GM19238 (cell line): Measurements from ENCODE around the gene STXBP5L.
"Not testable (repeated sequence)": the region's sequence is repeated elsewhere in the genome, so short reads cannot be mapped to it uniquely, and the experiment has no call there.

Source experiments
- DNase-seq: peaks from one replicate; pipeline ENCODE4 v3.0.0; 2011; ENCODE audit warnings: low spot score; ENCODE audit not compliant: insufficient read length

The STXBP5L gene

GRCh38 chr3:120908030-120908794 lies at the start of gene STXBP5L:
TSS of gene STXBP5L (plus strand) at chr3:120908205. CDS start at chr3:120909579, 1,374 bp downstream.
- DNase-seq = peak; percentile 16

GRCh38 chr3:120858521-120858920 lies 49.5 kb upstream of the STXBP5L start:
- no peak for DNase-seq

GRCh38 chr3:120864541-120864940 lies 43.5 kb upstream of the STXBP5L start:
- no peak for DNase-seq

GRCh38 chr3:120875507-120875906 lies 32.5 kb upstream of the STXBP5L start:
- DNase-seq = no peak

GRCh38 chr3:120875989-120876388 lies 32.0 kb upstream of the STXBP5L start:
- no peak for DNase-seq

- no peak for DNase-seq
Measured at GRCh38 chr3:120879411-120879810, 28.6 kb upstream of the STXBP5L start.

GRCh38 chr3:120892921-120893320 lies 15.1 kb upstream of the STXBP5L start:
- no peak for DNase-seq

- DNase-seq = no peak
Measured at GRCh38 chr3:120894316-120895057, 13.5 kb upstream of the STXBP5L start.

GRCh38 chr3:120901716-120902115 lies 6.3 kb upstream of the STXBP5L start:
- DNase-seq = not testable (repeated sequence)

- DNase-seq = no peak
Measured at GRCh38 chr3:120903221-120903620, 4.8 kb upstream of the STXBP5L start.

GRCh38 chr3:120907659-120908029 lies 361 bp upstream of the STXBP5L start:
- DNase-seq = no peak

GRCh38 chr3:120908795-120909601 lies 993 bp downstream of the STXBP5L start:
- no peak for DNase-seq

GRCh38 chr3:120909602-120909878 lies 1.5 kb downstream of the STXBP5L start:
- no peak for DNase-seq

GRCh38 chr3:120926146-120926545 lies 18.1 kb downstream of the STXBP5L start:
- no peak for DNase-seq

GRCh38 chr3:120928991-120929390 lies 21.0 kb downstream of the STXBP5L start:
- no peak for DNase-seq

GRCh38 chr3:120931593-120931992 lies 23.6 kb downstream of the STXBP5L start:
- DNase-seq = no peak

- no peak for DNase-seq
Measured at GRCh38 chr3:120956143-120956542, 48.1 kb downstream of the STXBP5L start.

GRCh38 chr3:120982608-120983320 lies 74.8 kb downstream of the STXBP5L start:
- DNase-seq = no peak

- DNase-seq = no peak
Measured at GRCh38 chr3:120983321-120983665, 75.3 kb downstream of the STXBP5L start.

GRCh38 chr3:120983841-120984240 lies 75.8 kb downstream of the STXBP5L start:
- DNase-seq = no peak

GRCh38 chr3:120985242-120985641 lies 77.2 kb downstream of the STXBP5L start:
- DNase-seq = no peak

- no peak for DNase-seq
Measured at GRCh38 chr3:120988994-120989393, 81.0 kb downstream of the STXBP5L start.
